Esophagus mucosa (tissue), 1 donor: Measurements from ENCODE around the gene ADAMTS17. TPM values are rescaled to one million over a fixed set of nuclear protein-coding genes. Genes with fewer than 3 reads are reported as not detected.

ENCODE experiments used
- ATAC-seq: fragments of 200-7000 bp; cut with Tn5 transposase; one replicate; pipeline ENCODE4 v1.9.1; 2020
- total RNA-seq: library from RNA; stranded (reverse); gene quantifications from one replicate; pipeline ENCODE4 v1.2.4, GENCODE V29; 2023
- donor health status: DM: yes; HTN: yes; CAD: no.

Gene ADAMTS17
- total RNA-seq, 1 donor from 2014 or later = 4.0 TPM

GRCh38 chr15:100125401-100126191 is 216.2 kb downstream of the ADAMTS17 start:
- no peak for ATAC-seq

- no peak for ATAC-seq
These were observed 216.8 kb downstream of the ADAMTS17 start for GRCh38 chr15:100124936-100125335.

- no peak for ATAC-seq
These were observed 217.4 kb downstream of the ADAMTS17 start for GRCh38 chr15:100124361-100124760.

GRCh38 chr15:100123611-100124010 is 218.2 kb downstream of the ADAMTS17 start:
- peak; percentile 93 for ATAC-seq

GRCh38 chr15:100121285-100121684 is 220.5 kb downstream of the ADAMTS17 start:
- ATAC-seq = no peak

- ATAC-seq = no peak
These were observed 221.7 kb downstream of the ADAMTS17 start for GRCh38 chr15:100120111-100120510.

- no peak for ATAC-seq
These were observed 223.2 kb downstream of the ADAMTS17 start for GRCh38 chr15:100118546-100118945.

GRCh38 chr15:100116416-100117190 is 225.2 kb downstream of the ADAMTS17 start:
- no peak for ATAC-seq

GRCh38 chr15:100115711-100116090 is 226.1 kb downstream of the ADAMTS17 start:
- ATAC-seq = peak; percentile 65

GRCh38 chr15:100115066-100115710 is 226.6 kb downstream of the ADAMTS17 start:
- no peak for ATAC-seq

- no peak for ATAC-seq
These were observed 227.2 kb downstream of the ADAMTS17 start for GRCh38 chr15:100114571-100114970.

- ATAC-seq = no peak
These were observed 227.7 kb downstream of the ADAMTS17 start for GRCh38 chr15:100114100-100114499.

- no peak for ATAC-seq
These were observed 228.3 kb downstream of the ADAMTS17 start for GRCh38 chr15:100113351-100114080.

GRCh38 chr15:100112636-100113305 is 229.0 kb downstream of the ADAMTS17 start:
- no peak for ATAC-seq

- ATAC-seq = no peak
These were observed 229.7 kb downstream of the ADAMTS17 start for GRCh38 chr15:100112061-100112420.

- ATAC-seq = peak; percentile 87
These were observed 230.4 kb downstream of the ADAMTS17 start for GRCh38 chr15:100111125-100112060.

GRCh38 chr15:100109486-100110035 is 232.2 kb downstream of the ADAMTS17 start:
- ATAC-seq = no peak

GRCh38 chr15:100108846-100109245 is 232.9 kb downstream of the ADAMTS17 start:
- ATAC-seq = no peak

- no peak for ATAC-seq
These were observed 233.4 kb downstream of the ADAMTS17 start for GRCh38 chr15:100108346-100108745.

- no peak for ATAC-seq
These were observed 234.1 kb downstream of the ADAMTS17 start for GRCh38 chr15:100107606-100108225.
